SU-DHL-6 (cell line): ENCODE results near the gene GRM5.

ENCODE experiments used
- H2AFZ ChIP-seq: fragments of 200-600 bp; sonication (generic); 2 replicates; pipeline ENCODE4 v1.6.1; 2014; ENCODE audit warnings: low read depth, mild to moderate bottlenecking, moderate library complexity, mixed read lengths, antibody characterized with exemption, low read length; ENCODE audit not compliant: severe bottlenecking
- H3F3A ChIP-seq: fragments of 200-600 bp; shearing (Covaris generic); 2 replicates; pipeline ENCODE4 v1.6.0; 2016; ENCODE audit warnings: antibody characterized with exemption, mild to moderate bottlenecking; ENCODE audit not compliant: insufficient read depth
- H3K27ac ChIP-seq: fragments of 200-600 bp; sonication (generic); 2 replicates; pipeline ENCODE4 v1.5.1; 2016; ENCODE audit warnings: low read depth, mild to moderate bottlenecking, low read length, moderate library complexity, mixed read lengths
- H3K27me3 ChIP-seq: fragments of 200-600 bp; sonication (generic), shearing (Covaris generic); 2 replicates; pipeline ENCODE4 v1.6.0; 2014; ENCODE audit warnings: mild to moderate bottlenecking, low read length
- H3K36me3 ChIP-seq: fragments of 200-600 bp; sonication (generic); 2 replicates; pipeline ENCODE4 v1.6.1; 2014; ENCODE audit warnings: mild to moderate bottlenecking, low read length, mixed read lengths
- H3K4me2 ChIP-seq: fragments of 300-600, 200-600 bp; shearing (Covaris generic), sonication (generic); 2 replicates; pipeline ENCODE4 v1.6.0; 2014; ENCODE audit warnings: low read length, low read depth, mild to moderate bottlenecking; ENCODE audit not compliant: poor library complexity, severe bottlenecking
- H3K4me3 ChIP-seq: fragments of 200-600 bp; sonication (generic); 2 replicates; pipeline ENCODE4 v1.5.1; 2014; ENCODE audit warnings: antibody characterized with exemption, low read length, mild to moderate bottlenecking, mixed read lengths; ENCODE audit not compliant: insufficient read depth, poor library complexity, severe bottlenecking
- H3K79me2 ChIP-seq: fragments of 200-600 bp; sonication (generic); 2 replicates; pipeline ENCODE4 v1.6.1; 2014; ENCODE audit warnings: mild to moderate bottlenecking, low read length, moderate library complexity; ENCODE audit not compliant: insufficient read depth
- H3K9ac ChIP-seq: fragments of 200-600 bp; sonication (generic); 2 replicates; pipeline ENCODE4 v1.7.0; 2014; ENCODE audit warnings: mild to moderate bottlenecking, low read length
- H3K9me2 ChIP-seq: fragments of 200-600 bp; sonication (generic); replicated peaks from 2 replicates; pipeline ENCODE4 v1.6.1; 2014; ENCODE audit warnings: low read length; ENCODE audit not compliant: insufficient read depth
- H3K9me3 ChIP-seq: fragments of 200-600 bp; sonication (generic); 2 replicates; pipeline ENCODE4 v1.6.1; 2014; ENCODE audit warnings: low read length, mixed read lengths; ENCODE audit not compliant: insufficient read depth
- H4K20me1 ChIP-seq: fragments of 200-600 bp; sonication (generic); 2 replicates; pipeline ENCODE4 v1.6.1; 2014; ENCODE audit warnings: low read depth, mild to moderate bottlenecking, antibody characterized with exemption, low read length, moderate library complexity, mixed read lengths
- CTCF ChIP-seq: fragments of 200-600 bp; sonication (generic); IDR thresholded peaks from one replicate; pipeline ENCODE4 v1.5.1; 2017; ENCODE audit warnings: antibody characterized with exemption, mild to moderate bottlenecking, low read length, moderate library complexity; ENCODE audit not compliant: insufficient read depth, poor library complexity, severe bottlenecking
- EZH2phosphoT487 ChIP-seq: fragments of 200-600 bp; sonication (generic), shearing (Covaris generic); conservative IDR thresholded peaks from 2 replicates; pipeline ENCODE4 v1.6.1; 2018; ENCODE audit warnings: mild to moderate bottlenecking, antibody characterized with exemption, low read length, moderate library complexity, mixed read lengths

The GRM5 gene

GRCh38 chr11:88508759-88509581 is 556.8 kb downstream of the GRM5 start:
- Histone ChIP-seq H3K27me3 (no peaks in the 10 kb centered on the region), H3K36me3 (no peaks in the 10 kb centered on the region), H3K9me3 (no peaks in the 10 kb centered on the region), H3K79me2 (no peaks in the 10 kb centered on the region), H3K9me2 (no peaks in the 10 kb centered on the region), H2AFZ (no peak overlapping the region), H3K4me2 (no peak overlapping the region), H3F3A (no peaks in the 10 kb centered on the region), H3K4me3 (no peak overlapping the region), H4K20me1 (no peaks in the 10 kb centered on the region), H3K9ac (no peak overlapping the region), H3K27ac (no peak overlapping the region)
- no peak for TF ChIP-seq EZH2phosphoT487
- TF ChIP-seq CTCF, result no peak

DNA sequence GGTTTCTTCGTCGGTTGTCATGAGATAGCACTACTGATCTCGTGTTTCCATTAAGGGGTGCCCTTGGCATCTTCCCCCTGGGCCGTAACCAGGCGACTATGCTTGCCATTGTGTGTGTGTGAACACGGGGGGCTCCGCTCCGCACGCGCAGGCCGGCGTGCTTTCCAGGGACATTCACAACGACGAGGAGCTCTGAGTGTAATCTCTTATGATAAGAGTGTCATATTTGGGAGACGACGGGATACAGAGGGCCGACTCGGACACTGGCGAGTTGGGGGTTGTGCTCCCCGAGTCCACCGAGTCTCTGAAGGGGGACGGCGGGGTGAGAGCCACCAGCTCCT is 557.4 kb downstream of the GRM5 start:
- TF ChIP-seq CTCF (no peak), EZH2phosphoT487 (no peak)
- Histone ChIP-seq H3K36me3 (no peaks in the 10 kb centered on the region), H3K27me3 (no peaks in the 10 kb centered on the region), H3K79me2 (no peaks in the 10 kb centered on the region), H3K4me3 (no peak overlapping the region), H3K9ac (no peak overlapping the region), H3F3A (no peaks in the 10 kb centered on the region), H3K4me2 (no peak overlapping the region), H2AFZ (no peak overlapping the region), H4K20me1 (no peaks in the 10 kb centered on the region), H3K9me2 (no peaks in the 10 kb centered on the region), H3K27ac (no peak overlapping the region), H3K9me3 (no peaks in the 10 kb centered on the region)

DNA sequence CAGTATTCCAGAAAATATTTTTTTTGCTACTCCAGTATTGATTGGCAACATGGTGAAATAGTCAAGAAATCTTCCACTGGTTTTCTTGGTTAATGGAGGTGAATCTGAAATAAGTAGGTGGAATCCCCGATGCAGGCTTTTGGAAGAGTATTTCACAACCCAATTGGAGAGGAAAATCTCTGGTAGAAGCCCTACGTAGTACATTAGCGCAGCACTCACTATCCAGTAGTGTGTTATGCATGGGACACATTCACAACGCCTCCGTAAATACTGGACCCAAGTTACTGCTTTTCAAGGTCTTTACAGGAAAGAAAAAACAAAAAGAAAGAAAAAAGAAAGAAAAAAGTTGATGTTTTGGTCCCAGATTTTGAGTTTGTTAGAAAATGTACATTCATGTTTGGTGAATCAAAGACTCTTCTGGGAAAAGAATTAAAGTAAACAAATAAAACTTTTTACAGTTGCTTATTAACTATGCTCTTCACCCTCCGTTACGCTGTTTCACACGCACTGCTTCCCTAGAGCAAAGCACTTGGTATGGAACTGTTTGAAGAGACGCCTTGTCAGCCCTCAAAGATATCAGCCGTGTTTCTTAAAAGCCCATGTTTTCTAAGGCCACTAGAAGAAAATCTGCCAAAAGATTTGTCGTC is 557.9 kb downstream of the GRM5 start:
- Histone ChIP-seq H3K27ac (no peak overlapping the region), H2AFZ (no peak overlapping the region), H3K9me3 (no peaks in the 10 kb centered on the region), H3K4me3 (no peak overlapping the region), H4K20me1 (no peaks in the 10 kb centered on the region), H3K36me3 (no peaks in the 10 kb centered on the region), H3K9ac (no peak overlapping the region), H3K4me2 (no peak overlapping the region), H3K79me2 (no peaks in the 10 kb centered on the region), H3K9me2 (no peaks in the 10 kb centered on the region), H3K27me3 (no peaks in the 10 kb centered on the region), H3F3A (no peaks in the 10 kb centered on the region)
- TF ChIP-seq CTCF (no peak), EZH2phosphoT487 (no peak)
